Esophagus muscularis mucosa (tissue), 3 donors: Measurements from ENCODE around the gene ST3GAL3.

Experiments
- CTCF ChIP-seq, 3 experiments: fragments of 200-600 bp in 2 of 3; fragments of 450-650 bp in 1 of 3; sonication (generic) in 2 of 3; IDR thresholded peaks; one replicate each; pipeline ENCODE4 v1.5.1; 2017 to 2019; ENCODE audit warnings: antibody characterized with exemption in 3 of 3, mild to moderate bottlenecking in 2 of 3, moderate library complexity in 1 of 3
- POLR2A ChIP-seq: fragments of 450-650 bp; IDR thresholded peaks from one replicate; pipeline ENCODE4 v1.6.1; 2017; ENCODE audit warnings: antibody characterized with exemption, moderate library complexity, mild to moderate bottlenecking, low read depth
- POLR2AphosphoS5 ChIP-seq, 2 donors: sonication (generic); formaldehyde crosslinking; IDR thresholded peaks; one replicate each; pipeline ENCODE4 v1.6.1; 2017; ENCODE audit warnings: antibody characterized with exemption in 2 of 2

- TF ChIP-seq CTCF (IDR thresholded peaks at IDR 0.05) (no peak), POLR2A (no peak), POLR2AphosphoS5 (IDR thresholded peaks at IDR 0.05) (no peak)
These were observed 127.1 kb downstream of the ST3GAL3 start for GRCh38 chr1:43834280-43835081.
